Measurements from ENCODE around the gene CENPO.
A peak's percentile ranks its signal among the peaks of the same experiment; 100 is the strongest.

Gene CENPO, protein sequence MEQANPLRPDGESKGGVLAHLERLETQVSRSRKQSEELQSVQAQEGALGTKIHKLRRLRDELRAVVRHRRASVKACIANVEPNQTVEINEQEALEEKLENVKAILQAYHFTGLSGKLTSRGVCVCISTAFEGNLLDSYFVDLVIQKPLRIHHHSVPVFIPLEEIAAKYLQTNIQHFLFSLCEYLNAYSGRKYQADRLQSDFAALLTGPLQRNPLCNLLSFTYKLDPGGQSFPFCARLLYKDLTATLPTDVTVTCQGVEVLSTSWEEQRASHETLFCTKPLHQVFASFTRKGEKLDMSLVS

DNA sequence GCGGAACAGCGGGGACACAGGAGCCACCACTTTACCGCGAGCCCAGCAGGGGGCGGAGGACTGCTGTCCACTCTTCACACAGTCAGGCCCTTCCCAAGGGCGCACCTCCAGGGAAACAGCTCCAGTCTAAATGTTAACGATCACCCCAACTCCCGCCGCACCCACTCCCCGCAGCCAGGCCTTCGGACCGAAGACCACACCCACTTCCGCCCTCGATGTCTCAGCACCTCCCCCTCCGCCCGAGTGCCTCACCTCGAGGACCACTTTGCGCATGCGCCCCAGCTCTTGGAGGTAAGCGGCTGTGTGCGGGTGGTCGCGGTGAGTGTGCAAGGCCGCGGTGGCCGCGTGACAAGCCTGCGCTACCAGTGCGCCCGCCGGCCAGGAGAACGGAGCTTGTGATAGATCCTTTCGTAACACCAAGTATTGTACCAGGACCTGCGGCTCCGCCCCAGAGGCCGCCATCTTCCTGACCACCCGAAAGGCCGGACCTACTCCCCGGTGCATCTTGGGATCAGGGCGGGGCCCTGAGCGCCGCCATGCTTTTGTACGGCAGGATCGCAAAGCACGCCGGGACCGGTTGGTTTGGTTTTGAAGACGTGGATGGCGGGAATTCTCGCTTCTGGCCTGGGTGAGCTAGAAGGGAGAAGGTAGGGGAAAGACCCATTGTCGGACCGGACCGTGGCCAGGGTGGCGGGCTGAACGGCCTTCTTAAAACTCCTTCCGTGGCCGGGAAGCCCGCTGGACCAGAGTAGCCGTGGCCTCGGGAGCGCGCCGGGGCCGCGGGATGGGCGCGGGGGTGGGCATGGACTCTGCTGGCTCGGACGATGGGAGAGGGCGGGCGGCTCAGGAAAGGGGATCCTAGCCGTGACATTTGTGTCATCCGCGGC, at the start of gene CENPO, which contains the start of gene PTRHD1:
Gene CENPO, plus strand, starts transcription at position 552 of the 887 bp plus-strand sequence. CDS start 495 bp downstream, outside the sequence.
Gene PTRHD1, minus strand, starts transcription at position 518 of the 887 bp plus-strand sequence. Its CDS starts 14 bp downstream, at position 504.
- DNase-seq: peak; percentile 95 to 98

DNA sequence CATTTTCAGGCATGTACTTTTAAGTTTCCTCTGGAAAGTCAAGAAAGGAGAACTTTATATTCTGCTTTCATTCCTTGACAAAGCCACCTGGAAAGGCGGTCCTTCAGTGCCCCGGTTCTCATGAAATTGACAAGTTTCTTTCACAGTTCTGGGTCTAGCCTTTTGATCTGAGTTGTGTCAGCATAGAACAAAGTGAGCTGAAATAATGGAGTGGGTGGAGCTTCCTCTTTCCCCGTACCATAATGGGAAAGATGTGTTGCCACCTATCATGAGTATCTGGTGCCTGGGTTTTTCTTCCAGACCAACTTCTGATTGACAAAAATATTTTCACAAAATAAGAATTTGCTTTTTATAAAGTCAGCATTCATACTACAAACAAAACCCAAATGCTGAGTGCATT, 49.3 kb upstream of the CENPO start:
- DNase-seq: no peak

DNA sequence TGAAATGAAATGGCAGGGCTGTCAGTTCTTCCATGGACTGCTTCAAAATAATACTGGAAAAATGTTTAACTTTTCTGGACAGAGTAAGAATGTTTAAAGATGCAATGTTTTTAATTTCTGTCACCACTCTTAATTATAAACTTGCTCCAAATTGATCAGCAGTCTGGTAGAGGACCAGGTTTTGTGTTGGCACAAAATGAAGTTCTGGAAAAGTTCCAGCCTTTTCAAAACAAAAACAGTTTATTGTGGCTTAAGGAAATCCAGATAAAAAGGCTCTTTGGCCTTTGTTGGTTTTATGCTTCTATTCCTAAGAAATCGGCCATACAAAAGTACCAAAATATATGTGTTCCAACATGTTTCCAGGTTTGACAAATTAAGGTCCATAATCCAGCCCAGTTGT, 48.9 kb upstream of the CENPO start:
- no peak for DNase-seq

DNA sequence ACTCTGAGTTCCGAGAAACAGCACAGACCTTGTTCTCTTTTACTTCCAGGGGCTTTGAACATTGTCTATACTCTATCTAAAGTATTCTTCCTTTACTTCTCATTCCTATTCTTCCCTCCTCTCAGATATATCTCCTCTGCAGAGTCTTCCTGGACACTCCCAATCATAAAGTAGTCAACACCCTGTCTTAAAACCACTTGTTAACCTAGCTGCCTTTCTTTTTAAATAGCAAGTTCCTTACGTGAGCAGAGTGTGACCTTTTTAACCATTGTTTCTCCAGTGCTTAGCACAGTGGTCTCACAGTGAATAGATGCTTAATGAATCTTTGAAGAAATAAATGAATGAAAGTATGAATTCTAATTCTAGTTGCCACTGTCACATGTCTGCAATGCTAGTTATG, 47.4 kb upstream of the CENPO start:
- DNase-seq: no peak

DNA sequence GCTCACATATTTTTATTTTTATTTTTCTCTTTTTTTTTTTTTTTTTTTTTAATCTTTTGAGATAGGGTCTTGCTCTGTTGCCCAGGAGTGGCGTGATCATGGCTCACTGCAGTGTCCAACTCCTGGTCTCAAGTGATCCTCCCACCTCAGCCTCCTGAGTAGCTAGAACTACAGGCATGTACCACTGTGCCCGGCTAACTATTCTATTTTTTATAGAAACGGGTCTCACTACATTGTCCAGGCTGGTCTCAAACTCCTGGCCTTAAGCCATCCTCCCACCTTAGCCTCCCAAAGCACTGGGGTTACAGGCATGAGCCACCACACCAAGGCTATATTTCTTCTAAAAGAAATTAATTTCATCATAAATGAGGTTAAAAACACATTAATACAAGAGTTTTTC, 45.9 kb upstream of the CENPO start:
- no peak for DNase-seq

DNA sequence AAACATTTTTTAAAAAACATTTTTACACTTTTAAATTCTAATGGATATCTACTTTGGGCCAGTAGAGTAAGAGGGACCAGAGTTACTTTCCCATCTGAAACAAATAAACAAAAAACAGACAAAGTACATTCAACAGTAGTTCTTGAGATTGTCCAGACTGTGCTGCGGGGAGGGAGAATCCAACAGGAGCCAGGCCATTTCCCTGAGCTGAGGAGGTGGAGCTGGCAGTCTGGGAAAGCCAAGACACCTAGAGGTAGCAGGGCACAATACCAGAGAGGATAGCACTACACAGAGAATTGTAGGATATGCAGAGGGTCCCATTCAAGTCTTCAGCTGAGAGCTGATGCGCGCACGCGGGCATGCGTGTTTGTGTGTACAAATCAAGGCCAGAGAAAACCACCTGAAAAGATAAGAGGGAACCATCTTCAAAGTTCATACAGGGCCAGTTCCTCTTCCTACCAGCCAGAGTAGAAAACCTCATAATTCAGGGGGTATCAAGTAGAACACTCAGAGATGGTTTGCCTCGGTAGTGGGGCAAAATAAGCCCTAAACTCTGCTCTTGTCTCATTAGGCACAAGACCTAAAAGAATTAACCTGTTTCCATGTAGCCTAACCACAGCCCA, 44.0 kb upstream of the CENPO start:
- no peak for DNase-seq

DNA sequence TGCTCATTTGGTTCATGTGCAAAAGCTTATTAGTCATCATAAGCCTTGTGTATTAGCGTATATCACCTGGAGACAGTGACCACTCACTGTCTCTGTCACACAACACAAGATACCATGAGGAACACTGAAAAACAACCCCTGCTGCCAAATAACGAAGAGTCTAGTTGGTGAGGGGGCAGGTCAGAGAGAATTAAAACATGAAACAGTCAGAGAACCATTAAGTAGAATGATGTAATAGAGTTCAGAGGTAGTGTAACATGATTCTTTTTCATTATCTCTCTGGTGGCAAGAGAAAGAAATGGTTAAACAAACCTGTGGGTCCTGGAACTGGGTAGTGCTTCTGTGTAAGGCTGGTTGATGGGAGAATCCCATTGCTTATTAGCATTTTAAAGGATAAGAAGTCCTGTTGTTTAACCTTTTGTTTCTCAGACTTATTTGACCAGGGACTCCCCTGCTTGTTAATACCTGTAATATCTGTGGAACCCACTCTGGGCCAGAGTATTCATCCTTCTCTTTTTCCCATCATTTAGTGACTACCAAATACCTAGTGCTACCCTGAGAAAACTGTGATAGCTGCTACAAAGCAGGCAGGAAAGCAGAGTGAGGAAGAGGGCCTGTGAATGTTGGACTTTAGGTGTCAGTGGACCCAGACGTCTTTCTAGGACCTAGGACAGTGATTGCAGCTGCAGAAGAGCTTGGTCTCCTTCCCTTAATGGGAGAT, 38.1 kb upstream of the CENPO start:
- no peak for DNase-seq

DNA sequence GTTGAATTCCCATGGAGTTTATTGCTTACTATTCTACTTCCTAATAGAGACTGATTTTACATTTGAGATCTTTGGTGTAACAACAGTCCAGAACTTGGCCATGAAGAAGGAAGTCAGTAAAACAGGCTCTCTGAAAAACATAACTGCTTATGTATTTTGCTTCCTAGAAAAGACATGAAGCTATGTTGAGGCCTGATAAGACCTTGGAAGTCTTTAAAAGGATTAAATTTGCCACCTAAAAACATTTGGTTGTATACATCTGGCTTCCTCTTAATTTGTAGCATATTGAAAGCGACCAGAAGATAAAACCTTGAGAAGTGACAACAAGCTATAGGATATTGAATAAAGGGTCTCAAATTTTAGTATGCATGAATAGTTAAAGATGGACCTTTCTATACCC, 36.4 kb upstream of the CENPO start:
- no peak for DNase-seq

DNA sequence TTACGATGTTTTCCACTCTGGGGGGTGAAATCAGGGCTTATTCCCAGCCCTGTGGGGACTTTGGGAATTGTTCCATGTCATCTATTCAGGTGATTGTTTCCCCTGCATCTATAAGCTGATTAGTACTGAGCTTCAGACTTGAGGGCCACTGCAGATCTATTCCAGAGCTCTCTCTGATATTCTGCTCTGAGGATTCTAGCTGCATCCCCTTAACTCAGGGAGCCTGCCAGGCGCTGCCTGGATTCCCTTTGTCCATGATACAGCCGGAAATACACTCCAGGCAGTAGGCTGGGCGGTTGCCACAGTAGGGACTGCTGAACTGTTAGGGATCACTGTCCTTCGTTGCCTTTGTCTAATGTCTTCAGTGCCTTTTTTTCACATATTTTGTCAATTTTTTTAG, 31.4 kb upstream of the CENPO start:
- no peak for DNase-seq

DNA sequence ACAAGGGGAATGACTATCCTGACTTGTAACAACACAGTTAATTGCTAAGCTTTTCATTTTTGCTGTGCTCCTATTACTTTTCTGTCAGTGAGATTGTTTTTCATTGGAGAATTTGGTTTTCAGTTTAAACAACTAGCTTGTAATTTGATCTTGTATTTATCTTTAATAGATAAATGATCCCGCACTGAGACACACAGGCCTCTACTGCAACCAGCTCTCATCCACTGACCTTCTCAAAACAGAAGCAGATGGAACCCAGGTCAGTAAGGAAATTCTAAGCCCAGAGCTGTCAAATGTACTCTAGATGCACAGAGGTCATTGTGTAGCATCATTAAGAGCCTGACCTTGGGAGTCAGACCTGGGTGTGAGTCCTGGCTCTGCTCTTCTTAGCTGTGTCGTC, 30.7 kb upstream of the CENPO start:
- no peak for DNase-seq

DNA sequence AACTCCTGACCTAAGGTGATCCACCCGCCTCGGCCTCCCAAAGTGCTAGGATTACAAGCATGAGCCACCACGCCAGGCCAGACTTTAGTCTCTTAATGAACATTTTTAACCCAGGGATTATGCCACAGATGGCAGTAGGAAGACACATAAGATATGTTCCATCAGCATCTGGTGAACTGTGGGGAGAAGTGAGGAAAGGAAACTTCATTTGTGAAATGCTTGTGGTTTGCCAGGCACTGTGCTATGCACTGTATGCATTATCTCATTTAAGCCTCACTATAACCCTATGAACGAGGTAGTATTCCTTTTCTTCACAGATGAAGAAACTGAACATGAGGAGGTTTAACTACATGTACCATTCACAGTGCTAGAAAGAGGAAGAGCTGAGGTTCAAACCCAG, 29.4 kb upstream of the CENPO start:
- no peak for DNase-seq

DNA sequence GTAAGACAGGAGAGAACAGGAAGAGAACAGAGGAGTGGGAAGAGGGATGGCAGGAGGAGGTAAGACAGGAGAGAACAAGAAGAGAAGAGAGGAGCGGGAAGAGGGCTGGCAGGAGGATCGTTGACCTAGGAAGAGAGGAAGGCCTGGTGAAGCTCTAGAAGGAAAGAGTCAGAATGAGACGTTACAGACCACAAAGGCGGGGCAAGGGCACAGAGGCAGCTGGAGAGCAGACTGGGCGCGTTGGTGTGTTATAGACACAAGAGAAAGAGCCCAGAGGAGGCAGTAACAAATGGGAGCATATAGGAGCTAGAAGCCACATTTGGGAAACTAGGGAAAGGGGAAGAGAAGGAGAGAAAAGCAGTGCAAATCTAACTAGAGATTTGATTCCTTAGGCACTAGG, 26.6 kb upstream of the CENPO start:
- no peak for DNase-seq

DNA sequence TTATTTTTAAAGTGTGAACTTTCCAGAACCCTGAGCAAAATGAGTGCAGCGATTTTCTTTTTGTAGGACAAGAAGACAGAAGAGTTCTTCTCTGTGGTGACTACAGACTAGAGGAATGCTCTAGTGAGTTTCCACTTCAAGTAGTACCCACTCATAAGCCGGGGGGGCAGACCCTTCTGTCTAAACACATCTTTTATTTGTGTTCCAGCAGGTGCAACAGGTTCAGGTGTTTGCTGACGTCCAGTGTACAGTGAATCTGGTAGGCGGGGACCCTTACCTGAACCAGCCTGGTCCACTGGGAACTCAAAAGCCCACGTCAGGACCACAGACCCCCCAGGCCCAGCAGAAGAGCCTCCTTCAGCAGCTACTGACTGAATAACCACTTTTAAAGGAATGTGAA, 25.2 kb upstream of the CENPO start:
- DNase-seq: no peak

DNA sequence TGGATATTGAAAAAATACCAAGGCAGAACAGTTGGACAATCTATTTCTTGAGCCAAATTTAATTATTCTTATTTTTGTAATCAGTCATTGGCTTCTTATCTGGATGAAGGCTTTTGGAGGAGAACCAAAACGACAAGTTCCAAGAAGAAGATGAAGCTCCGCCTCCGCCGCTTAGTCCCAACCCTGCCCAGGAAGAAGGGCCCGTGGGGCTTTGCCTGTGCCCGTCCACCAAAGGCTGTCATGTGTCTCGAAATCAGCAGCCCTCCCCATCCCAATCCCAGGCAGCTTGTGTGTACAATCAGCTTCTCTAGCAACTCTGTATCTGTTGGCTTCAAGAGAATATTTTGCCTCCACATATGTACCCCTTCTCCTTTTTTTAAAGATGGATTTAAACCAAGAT, 24.6 kb upstream of the CENPO start:
- no peak for DNase-seq

DNA sequence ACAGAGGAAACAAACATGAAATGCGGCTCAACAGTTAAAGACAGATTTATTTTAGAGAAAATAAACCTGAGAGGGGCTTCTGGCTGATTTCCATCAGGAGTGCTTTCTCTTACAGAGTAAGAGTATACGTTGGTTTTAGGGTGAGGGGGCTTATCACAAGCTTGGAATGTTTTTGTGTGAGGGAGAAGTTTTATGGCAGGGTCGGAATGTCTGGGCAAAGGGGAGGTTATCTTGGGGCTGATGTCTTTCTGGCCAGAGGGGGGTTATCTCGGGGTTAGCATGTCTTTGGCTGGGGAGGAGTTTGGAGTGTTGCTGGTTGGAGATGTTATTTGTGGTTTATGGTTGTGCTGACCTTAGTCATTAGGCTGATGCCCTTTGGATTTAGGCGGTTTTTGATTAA, 22.2 kb upstream of the CENPO start:
- DNase-seq: no peak

DNA sequence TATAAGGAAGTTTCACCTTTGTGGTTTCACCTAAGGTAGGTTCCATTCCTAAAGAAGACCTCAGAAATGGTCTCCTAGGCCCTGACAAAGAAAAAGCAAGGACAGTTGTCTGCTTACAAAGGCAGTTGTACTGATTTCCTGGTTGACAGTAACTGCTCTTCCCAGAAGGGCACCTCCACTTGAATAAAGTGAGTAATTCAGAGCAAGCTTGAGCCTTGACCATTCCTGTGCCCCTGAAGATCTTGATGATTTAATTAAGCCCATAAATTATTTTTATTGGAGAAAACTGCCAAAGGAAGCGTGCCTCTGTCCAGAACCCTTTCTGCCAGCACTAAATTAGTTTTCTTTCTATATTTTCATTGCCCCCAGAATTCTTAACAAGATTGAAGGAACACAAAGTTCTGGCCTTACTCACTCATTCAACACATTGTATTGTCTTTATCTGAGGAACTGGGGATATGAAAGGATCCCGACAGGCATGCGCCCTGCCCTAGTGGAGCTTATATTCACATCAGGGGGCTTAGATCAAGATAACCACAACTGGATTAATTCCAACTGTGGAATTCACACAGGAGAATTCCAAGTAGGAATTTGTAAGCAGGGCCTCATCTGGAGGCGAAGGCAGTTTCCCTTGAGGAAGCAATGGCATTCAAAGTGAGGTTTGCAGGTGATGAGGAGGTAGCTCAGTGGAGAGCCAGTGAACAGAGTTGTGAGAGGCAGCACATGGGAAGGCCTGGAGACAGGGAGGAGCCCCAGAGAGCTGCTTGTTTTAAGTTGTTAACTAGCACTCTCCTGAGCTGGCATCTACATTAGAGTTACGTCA, 21.2 kb upstream of the CENPO start:
- no peak for DNase-seq

DNA sequence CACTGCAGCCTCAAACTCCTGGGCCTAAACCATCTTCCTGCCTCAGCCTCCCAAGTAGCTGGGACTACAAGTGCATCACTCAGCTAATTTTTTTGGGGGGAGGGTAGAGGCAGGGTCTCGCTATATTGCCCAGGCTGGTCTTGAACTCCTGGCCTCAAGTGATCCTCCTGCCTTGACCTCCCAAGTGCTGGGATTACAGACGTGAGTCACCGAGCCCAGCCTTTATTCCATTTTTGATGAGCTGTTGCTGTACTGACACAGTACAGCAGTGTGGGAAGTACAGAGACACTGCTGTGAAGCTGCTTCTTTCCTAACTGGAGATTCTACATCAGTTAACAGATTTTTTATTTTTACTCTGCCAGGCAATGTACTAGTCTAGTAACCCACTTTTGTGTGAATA, 18.9 kb upstream of the CENPO start:
- no peak for DNase-seq

DNA sequence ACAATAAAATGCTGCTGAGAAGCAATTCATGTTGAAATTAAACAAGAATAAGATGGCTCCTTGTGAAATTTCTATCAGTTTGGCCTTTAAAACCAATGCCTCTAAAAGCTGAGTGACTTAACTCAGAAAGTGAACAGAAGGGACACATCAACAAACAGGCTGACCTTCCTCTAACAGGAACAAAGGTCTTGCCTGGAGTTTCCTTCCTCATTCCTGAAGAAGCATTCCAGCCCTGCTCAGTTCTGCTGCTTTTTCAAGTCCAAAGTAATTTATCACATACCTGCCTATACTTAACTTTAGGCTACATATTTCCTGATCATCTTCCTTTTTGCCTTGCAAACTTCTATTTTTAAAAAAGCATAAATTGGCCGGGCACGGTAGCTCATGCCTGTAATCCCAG, 14.1 kb upstream of the CENPO start:
- DNase-seq: no peak

DNA sequence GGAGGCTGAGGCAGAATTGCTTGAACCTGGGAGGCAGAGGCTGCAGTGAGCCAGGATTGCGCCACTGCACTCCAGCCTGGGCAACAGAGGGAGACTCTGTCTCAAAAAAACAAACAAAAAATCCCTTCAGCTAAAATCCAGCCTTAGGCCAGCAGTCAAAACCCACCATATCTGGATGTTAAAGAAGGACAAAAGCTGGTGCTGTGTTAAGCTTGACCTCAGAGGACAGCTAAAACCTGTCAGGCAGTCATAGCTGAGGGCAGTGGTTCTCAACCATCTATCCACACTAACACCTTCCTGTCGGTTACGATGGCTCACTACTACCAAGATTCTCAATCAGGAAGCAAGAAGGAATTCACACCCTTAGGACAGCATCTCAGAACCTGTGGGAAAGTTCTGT, 9.6 kb upstream of the CENPO start:
- DNase-seq: no peak

DNA sequence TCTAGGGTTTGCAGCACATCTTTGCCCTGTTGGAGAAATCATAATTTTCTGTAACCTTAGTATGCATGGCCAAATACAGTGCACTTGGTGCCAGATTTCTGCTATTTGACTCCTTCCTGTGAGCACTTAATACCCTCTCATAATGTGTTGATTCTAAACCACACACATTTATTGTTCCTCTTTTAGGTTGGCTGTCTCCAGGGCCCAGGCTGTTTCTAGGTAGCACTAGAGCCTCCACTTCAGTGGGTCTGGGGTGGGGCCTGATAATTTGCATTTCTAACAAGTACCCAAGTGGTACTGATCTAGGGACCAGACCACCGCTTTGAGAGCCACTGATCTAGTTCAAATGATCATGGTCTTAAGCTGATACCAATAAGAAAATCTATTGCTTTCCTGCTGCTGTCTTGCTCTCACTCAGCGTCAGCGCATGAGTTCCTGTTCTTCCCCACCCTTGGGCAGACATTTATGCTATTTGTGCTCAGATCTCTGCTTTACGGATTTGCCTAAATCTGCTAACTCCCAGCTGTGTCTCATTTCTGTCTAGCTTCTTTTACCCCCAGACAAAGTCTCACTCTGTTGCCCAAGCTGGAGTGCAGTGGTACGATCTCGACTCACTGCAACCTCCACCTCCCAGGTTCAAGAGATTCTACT, 7.4 kb upstream of the CENPO start:
- peak; percentile 32 to 64 for DNase-seq

DNA sequence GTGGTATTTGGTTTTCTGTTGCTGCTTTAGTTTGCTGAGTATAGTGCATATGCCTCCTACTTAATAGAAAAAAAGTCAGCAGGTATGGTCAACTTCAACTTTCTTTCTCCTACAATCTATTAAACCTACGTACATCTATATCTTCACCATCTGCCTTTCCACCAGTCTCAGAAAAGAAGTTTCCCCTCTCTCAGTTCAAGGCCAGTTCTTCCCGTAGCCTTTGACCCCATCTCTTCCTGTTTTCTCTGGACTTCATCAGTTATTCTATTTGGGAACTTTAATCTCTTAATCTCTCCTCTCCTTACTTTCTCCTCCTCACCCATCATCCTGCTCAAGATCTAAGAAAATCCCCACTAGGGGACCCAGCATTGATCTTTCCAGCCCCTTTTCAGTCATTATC, 5.7 kb upstream of the CENPO start:
- no peak for DNase-seq

DNA sequence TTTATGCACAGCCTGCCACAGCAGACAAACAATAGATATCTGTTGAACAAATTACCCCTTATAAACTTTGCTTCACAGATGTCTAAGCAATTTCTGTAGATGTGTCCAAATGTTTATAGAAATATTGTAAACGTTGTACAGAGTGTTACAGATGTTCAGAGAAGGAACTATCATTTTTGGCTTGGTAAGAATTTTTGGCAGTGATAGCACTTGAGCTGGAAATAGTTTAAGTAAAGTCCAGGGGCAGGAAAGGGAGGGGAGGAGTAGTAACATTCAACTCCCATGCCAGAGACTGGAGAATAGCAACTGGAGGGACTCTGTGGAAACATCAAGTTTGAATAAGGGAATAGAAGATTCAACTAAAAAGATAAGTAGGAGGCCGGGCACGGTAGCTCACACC, 4.4 kb upstream of the CENPO start:
- DNase-seq: no peak
